Uterus (tissue), 2 donors: ENCODE data around the gene PITX3.

Experiments
- POLR2A ChIP-seq, 2 donors: fragments of 450-650 bp; IDR thresholded peaks; one replicate each; pipeline ENCODE4 v1.6.1; 2016; ENCODE audit warnings: antibody characterized with exemption in 2 of 2, mild to moderate bottlenecking in 1 of 2, moderate library complexity in 1 of 2
- TF ChIP-seq, protein P1 (sequence below), 4 experiments: fragments of 200-600 bp in 2 of 4; fragments of 450-650 bp in 2 of 4; sonication (generic) in 2 of 4; IDR thresholded peaks; one replicate each; pipeline ENCODE4 v1.5.1; 2016 to 2019; ENCODE audit warnings: antibody characterized with exemption in 4 of 4, mild to moderate bottlenecking in 2 of 4, moderate library complexity in 1 of 4

DNA sequence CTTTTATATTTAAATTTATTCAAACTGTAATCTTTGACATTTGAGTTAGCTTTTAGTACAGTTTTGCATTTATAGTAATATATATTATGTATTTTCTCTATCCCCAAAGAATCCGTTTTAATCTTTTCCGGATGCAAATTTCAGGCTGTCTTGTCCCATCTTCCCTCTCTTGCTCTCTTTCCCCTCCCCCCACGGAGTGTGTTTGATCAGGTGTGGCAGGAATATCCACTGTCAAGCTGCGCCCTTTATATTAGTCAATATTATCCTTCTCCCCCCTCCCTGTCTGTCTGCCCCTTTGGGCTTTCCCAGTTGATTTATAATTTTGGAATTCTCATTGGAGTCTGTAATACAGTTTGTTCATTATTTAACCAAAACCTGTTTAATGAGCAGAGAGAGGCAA is 23.1 kb upstream of the PITX3 start:
- TF ChIP-seq POLR2A (IDR thresholded peaks at IDR 0.05), result no peak
- TF ChIP-seq, protein P1, sequence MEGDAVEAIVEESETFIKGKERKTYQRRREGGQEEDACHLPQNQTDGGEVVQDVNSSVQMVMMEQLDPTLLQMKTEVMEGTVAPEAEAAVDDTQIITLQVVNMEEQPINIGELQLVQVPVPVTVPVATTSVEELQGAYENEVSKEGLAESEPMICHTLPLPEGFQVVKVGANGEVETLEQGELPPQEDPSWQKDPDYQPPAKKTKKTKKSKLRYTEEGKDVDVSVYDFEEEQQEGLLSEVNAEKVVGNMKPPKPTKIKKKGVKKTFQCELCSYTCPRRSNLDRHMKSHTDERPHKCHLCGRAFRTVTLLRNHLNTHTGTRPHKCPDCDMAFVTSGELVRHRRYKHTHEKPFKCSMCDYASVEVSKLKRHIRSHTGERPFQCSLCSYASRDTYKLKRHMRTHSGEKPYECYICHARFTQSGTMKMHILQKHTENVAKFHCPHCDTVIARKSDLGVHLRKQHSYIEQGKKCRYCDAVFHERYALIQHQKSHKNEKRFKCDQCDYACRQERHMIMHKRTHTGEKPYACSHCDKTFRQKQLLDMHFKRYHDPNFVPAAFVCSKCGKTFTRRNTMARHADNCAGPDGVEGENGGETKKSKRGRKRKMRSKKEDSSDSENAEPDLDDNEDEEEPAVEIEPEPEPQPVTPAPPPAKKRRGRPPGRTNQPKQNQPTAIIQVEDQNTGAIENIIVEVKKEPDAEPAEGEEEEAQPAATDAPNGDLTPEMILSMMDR (IDR thresholded peaks at IDR 0.05), result no peak
